ENCODE data around the gene SH3D19.

DNA sequence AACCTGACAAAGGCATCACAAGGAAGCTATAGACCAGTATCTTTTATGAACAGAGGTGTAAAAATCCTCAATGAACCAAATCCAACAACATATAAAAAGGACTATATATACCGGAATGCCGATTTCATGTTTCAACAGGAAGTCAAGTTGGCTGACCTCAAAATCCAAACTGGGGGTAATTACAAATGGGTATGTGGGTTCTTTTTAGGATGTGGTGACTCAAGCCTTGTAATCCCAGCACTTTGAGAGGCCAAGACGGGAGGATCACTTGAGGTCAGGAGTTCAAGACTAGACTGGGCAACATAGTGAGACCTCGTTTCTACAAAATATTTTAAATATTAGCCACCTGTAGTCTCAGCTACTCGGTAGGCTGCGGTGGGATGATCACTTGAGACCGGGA, 38.0 kb downstream of the SH3D19 start:
- TF ChIP-seq, protein P1, sequence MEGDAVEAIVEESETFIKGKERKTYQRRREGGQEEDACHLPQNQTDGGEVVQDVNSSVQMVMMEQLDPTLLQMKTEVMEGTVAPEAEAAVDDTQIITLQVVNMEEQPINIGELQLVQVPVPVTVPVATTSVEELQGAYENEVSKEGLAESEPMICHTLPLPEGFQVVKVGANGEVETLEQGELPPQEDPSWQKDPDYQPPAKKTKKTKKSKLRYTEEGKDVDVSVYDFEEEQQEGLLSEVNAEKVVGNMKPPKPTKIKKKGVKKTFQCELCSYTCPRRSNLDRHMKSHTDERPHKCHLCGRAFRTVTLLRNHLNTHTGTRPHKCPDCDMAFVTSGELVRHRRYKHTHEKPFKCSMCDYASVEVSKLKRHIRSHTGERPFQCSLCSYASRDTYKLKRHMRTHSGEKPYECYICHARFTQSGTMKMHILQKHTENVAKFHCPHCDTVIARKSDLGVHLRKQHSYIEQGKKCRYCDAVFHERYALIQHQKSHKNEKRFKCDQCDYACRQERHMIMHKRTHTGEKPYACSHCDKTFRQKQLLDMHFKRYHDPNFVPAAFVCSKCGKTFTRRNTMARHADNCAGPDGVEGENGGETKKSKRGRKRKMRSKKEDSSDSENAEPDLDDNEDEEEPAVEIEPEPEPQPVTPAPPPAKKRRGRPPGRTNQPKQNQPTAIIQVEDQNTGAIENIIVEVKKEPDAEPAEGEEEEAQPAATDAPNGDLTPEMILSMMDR (IDR thresholded peaks at IDR 0.05): no peak
- TF ChIP-seq POLR2A (IDR thresholded peaks at IDR 0.05) (no peak), POLR2AphosphoS5 (IDR thresholded peaks at IDR 0.05) (no peak)
